AG10803 (cell line): ENCODE data around the gene PAX4.

ENCODE experiments used
- DNase-seq: peaks from one replicate; pipeline ENCODE4 v3.0.0; 2010; ENCODE audit warnings: low read depth
- H3K4me3 ChIP-seq: 2 replicates; pipeline ENCODE4 v1.5.1; 2011; ENCODE audit warnings: mild to moderate bottlenecking, low read length, control low read depth
- CTCF ChIP-seq: conservative IDR thresholded peaks from 2 replicates; pipeline ENCODE4 v1.5.1; 2011; ENCODE audit warnings: mild to moderate bottlenecking, low read length, control low read depth, inconsistent platforms

The PAX4 gene

GRCh38 chr7:127618042-127618441 is at the start of gene PAX4:
TSS of gene PAX4 (minus strand) at chr7:127618142. CDS start at chr7:127615928, 2,214 bp downstream.
- DNase-seq, result no peak
- no peak within 1 kb of the TSS for H3K4me3 ChIP-seq
- no peak for TF ChIP-seq CTCF

GRCh38 chr7:127667017-127667670 is 49.2 kb upstream of the PAX4 start:
- no peak for TF ChIP-seq CTCF
- peak; percentile 38 for DNase-seq

GRCh38 chr7:127666602-127667001 is 48.7 kb upstream of the PAX4 start:
- DNase-seq, result no peak
- no peak overlapping the region for H3K4me3 ChIP-seq
- TF ChIP-seq CTCF, result no peak

More at GRCh38 chr7:127667017-127667670, 49.2 kb upstream of the PAX4 start:
- H3K4me3 ChIP-seq, result no peak overlapping the region

- no peak for DNase-seq
- H3K4me3 ChIP-seq, result no peak overlapping the region
- TF ChIP-seq CTCF, result no peak
Observed at GRCh38 chr7:127665922-127666321, 48.0 kb upstream of the PAX4 start.

- no peak for DNase-seq
- TF ChIP-seq CTCF, result no peak
- H3K4me3 ChIP-seq, result no peak overlapping the region
Observed at GRCh38 chr7:127658970-127659630, 41.2 kb upstream of the PAX4 start.

GRCh38 chr7:127657500-127657899 is 39.6 kb upstream of the PAX4 start:
- TF ChIP-seq CTCF, result no peak
- DNase-seq, result no peak

GRCh38 chr7:127655720-127656119 is 37.8 kb upstream of the PAX4 start:
- no peak for DNase-seq
- H3K4me3 ChIP-seq, result no peak overlapping the region

More at GRCh38 chr7:127657500-127657899, 39.6 kb upstream of the PAX4 start:
- no peak overlapping the region for H3K4me3 ChIP-seq

More at GRCh38 chr7:127655720-127656119, 37.8 kb upstream of the PAX4 start:
- TF ChIP-seq CTCF, result no peak
